SU-DHL-6 (cell line): Measurements from ENCODE around the gene FOXI2.

Experiments used
- H2AFZ ChIP-seq: fragments of 200-600 bp; sonication (generic); 2 replicates; pipeline ENCODE4 v1.6.1; 2014; ENCODE audit warnings: low read depth, mild to moderate bottlenecking, moderate library complexity, mixed read lengths, antibody characterized with exemption, low read length; ENCODE audit not compliant: severe bottlenecking
- H3F3A ChIP-seq: fragments of 200-600 bp; shearing (Covaris generic); 2 replicates; pipeline ENCODE4 v1.6.0; 2016; ENCODE audit warnings: antibody characterized with exemption, mild to moderate bottlenecking; ENCODE audit not compliant: insufficient read depth
- H3K27ac ChIP-seq: fragments of 200-600 bp; sonication (generic); 2 replicates; pipeline ENCODE4 v1.5.1; 2016; ENCODE audit warnings: low read depth, mild to moderate bottlenecking, low read length, moderate library complexity, mixed read lengths
- H3K27me3 ChIP-seq: fragments of 200-600 bp; sonication (generic), shearing (Covaris generic); 2 replicates; pipeline ENCODE4 v1.6.0; 2014; ENCODE audit warnings: mild to moderate bottlenecking, low read length
- H3K36me3 ChIP-seq: fragments of 200-600 bp; sonication (generic); 2 replicates; pipeline ENCODE4 v1.6.1; 2014; ENCODE audit warnings: mild to moderate bottlenecking, low read length, mixed read lengths
- H3K4me2 ChIP-seq: fragments of 300-600, 200-600 bp; shearing (Covaris generic), sonication (generic); 2 replicates; pipeline ENCODE4 v1.6.0; 2014; ENCODE audit warnings: low read length, low read depth, mild to moderate bottlenecking; ENCODE audit not compliant: poor library complexity, severe bottlenecking
- H3K4me3 ChIP-seq: fragments of 200-600 bp; sonication (generic); 2 replicates; pipeline ENCODE4 v1.5.1; 2014; ENCODE audit warnings: antibody characterized with exemption, low read length, mild to moderate bottlenecking, mixed read lengths; ENCODE audit not compliant: insufficient read depth, poor library complexity, severe bottlenecking
- H3K79me2 ChIP-seq: fragments of 200-600 bp; sonication (generic); 2 replicates; pipeline ENCODE4 v1.6.1; 2014; ENCODE audit warnings: mild to moderate bottlenecking, low read length, moderate library complexity; ENCODE audit not compliant: insufficient read depth
- H3K9ac ChIP-seq: fragments of 200-600 bp; sonication (generic); 2 replicates; pipeline ENCODE4 v1.7.0; 2014; ENCODE audit warnings: mild to moderate bottlenecking, low read length
- H3K9me2 ChIP-seq: fragments of 200-600 bp; sonication (generic); replicated peaks from 2 replicates; pipeline ENCODE4 v1.6.1; 2014; ENCODE audit warnings: low read length; ENCODE audit not compliant: insufficient read depth
- H3K9me3 ChIP-seq: fragments of 200-600 bp; sonication (generic); 2 replicates; pipeline ENCODE4 v1.6.1; 2014; ENCODE audit warnings: low read length, mixed read lengths; ENCODE audit not compliant: insufficient read depth
- H4K20me1 ChIP-seq: fragments of 200-600 bp; sonication (generic); 2 replicates; pipeline ENCODE4 v1.6.1; 2014; ENCODE audit warnings: low read depth, mild to moderate bottlenecking, antibody characterized with exemption, low read length, moderate library complexity, mixed read lengths
- CTCF ChIP-seq: fragments of 200-600 bp; sonication (generic); IDR thresholded peaks from one replicate; pipeline ENCODE4 v1.5.1; 2017; ENCODE audit warnings: antibody characterized with exemption, mild to moderate bottlenecking, low read length, moderate library complexity; ENCODE audit not compliant: insufficient read depth, poor library complexity, severe bottlenecking
- EZH2phosphoT487 ChIP-seq: fragments of 200-600 bp; sonication (generic), shearing (Covaris generic); conservative IDR thresholded peaks from 2 replicates; pipeline ENCODE4 v1.6.1; 2018; ENCODE audit warnings: mild to moderate bottlenecking, antibody characterized with exemption, low read length, moderate library complexity, mixed read lengths

Gene FOXI2

GRCh38 chr10:127757033-127757432 lies 20.0 kb downstream of the FOXI2 start:
- Histone ChIP-seq H3K9me3 (no peaks in the 10 kb centered on the region), H3K4me2 (no peak overlapping the region), H3K79me2 (no peaks in the 10 kb centered on the region), H2AFZ (no peak overlapping the region), H4K20me1 (no peaks in the 10 kb centered on the region), H3K9ac (no peak overlapping the region), H3K9me2 (no peaks in the 10 kb centered on the region), H3K27me3 (no peaks in the 10 kb centered on the region), H3K4me3 (no peak overlapping the region), H3K27ac (no peak overlapping the region), H3K36me3 (no peaks in the 10 kb centered on the region), H3F3A (no peaks in the 10 kb centered on the region)
- TF ChIP-seq CTCF, result no peak
- TF ChIP-seq EZH2phosphoT487, result no peak

DNA sequence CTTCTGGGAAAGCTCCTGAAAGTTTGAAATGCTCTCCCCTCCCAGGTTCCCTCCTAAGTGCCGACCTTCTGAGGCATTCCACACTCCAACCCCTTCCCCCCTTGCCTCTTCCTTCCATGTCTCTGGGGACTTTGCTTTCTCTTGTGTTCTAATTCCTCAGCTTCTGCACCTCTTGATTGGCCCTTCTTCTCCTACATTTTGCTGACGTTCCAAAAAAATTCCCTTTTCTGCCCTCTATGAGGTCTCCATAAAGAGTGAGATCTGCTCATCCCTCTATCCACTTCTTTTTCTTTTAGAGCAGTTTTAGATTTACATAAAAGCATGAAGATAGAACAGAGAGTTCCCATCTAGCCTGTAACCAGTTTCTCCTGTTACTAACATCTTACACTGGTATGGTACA lies 22.3 kb downstream of the FOXI2 start:
- H3K9me3 ChIP-seq, result no peaks in the 10 kb centered on the region
- H3K9me2 ChIP-seq, result no peaks in the 10 kb centered on the region
- H3K4me3 ChIP-seq, result no peak overlapping the region
- no peak overlapping the region for H3K9ac ChIP-seq
- no peaks in the 10 kb centered on the region for H4K20me1 ChIP-seq
- H3K79me2 ChIP-seq, result no peaks in the 10 kb centered on the region
- no peak overlapping the region for H3K4me2 ChIP-seq
- H2AFZ ChIP-seq, result no peak overlapping the region
- no peaks in the 10 kb centered on the region for H3F3A ChIP-seq
- no peaks in the 10 kb centered on the region for H3K36me3 ChIP-seq
- H3K27me3 ChIP-seq, result no peaks in the 10 kb centered on the region
- TF ChIP-seq CTCF, result no peak
- TF ChIP-seq EZH2phosphoT487, result no peak
- no peak overlapping the region for H3K27ac ChIP-seq

DNA sequence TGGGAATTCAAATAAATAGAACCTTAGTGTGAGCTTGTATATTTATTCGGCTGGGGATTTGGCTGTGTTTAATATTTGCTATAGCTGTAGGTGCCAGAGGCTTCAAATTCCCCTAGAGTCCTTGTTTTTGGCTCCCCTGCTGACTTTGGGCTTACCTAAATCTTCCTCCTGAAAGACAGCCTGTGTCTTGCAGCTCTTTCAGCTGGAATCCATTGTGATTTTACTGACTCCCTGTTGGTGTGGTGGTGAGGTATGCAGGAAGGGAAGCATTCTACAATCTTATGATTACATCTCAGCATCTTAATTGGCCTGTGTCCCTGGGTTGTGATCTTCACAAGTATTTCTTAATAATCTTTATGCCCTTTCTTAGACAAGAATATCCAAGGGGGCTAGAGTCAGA lies 25.9 kb downstream of the FOXI2 start:
- Histone ChIP-seq H3K27ac (no peak overlapping the region), H3K36me3 (no peaks in the 10 kb centered on the region), H3F3A (no peaks in the 10 kb centered on the region), H3K4me3 (no peak overlapping the region), H2AFZ (no peak overlapping the region), H3K27me3 (no peaks in the 10 kb centered on the region; the same call in 1 of the 2 replicates), H3K9me2 (no peaks in the 10 kb centered on the region), H4K20me1 (no peaks in the 10 kb centered on the region), H3K9me3 (no peaks in the 10 kb centered on the region), H3K4me2 (no peak overlapping the region), H3K9ac (no peak overlapping the region), H3K79me2 (no peaks in the 10 kb centered on the region)
- TF ChIP-seq CTCF (no peak), EZH2phosphoT487 (no peak)
